Pancreas (tissue), 10 donors: ENCODE results near the gene LCN10. TPM values are rescaled to one million over a fixed set of nuclear protein-coding genes. Genes with fewer than 3 reads are reported as not detected.
"Not testable (repeated sequence)": the region's sequence is repeated elsewhere in the genome, so short reads cannot be mapped to it uniquely, and the experiment has no call there.

ENCODE experiments used
- ATAC-seq, 4 donors: fragments of 200-7000 bp; cut with Tn5 transposase; one replicate each; pipeline versions ENCODE4 v1.8.0 to v1.9.1; 2020; ENCODE audit warnings: mild to moderate bottlenecking in 4 of 4, moderate library complexity in 4 of 4
- DNase-seq, 6 donors: peaks; one replicate each; pipeline ENCODE4 v3.0.0-alpha.2; 2020
- FAIRE-seq: peaks from 2 replicates; lab custom pipeline; 2012; peaks lifted over from hg19 to GRCh38; lab: Jason Lieb, UNC
- H3K27ac ChIP-seq, 4 donors: fragments of 200-600 bp; sonication (generic); 1 replicate in 3 of 4; 2 replicates in 1 of 4; pipeline versions ENCODE4 v1.5.0 to v1.8.0; 2020
- H3K27me3 ChIP-seq, 4 donors: fragments of 200-600 bp; one replicate each; pipeline ENCODE4 v1.8.0; 2021
- H3K36me3 ChIP-seq, 3 donors: fragments of 200-600 bp; sonication (generic) in 1 of 3; one replicate each; pipeline versions ENCODE4 v1.5.0 to v1.8.0; 2020 to 2021
- H3K4me1 ChIP-seq, 3 donors: fragments of 200-600 bp; one replicate each; pipeline ENCODE4 v1.8.0; 2021
- H3K4me3 ChIP-seq, 4 donors: fragments of 200-600 bp; sonication (generic) in 2 of 4; one replicate each; pipeline versions ENCODE4 v1.5.0 to v1.8.0; 2020 to 2021
- H3K9me3 ChIP-seq, 4 donors: fragments of 200-600 bp; one replicate each; pipeline ENCODE4 v1.8.0; 2021
- WGBS, 2 donors: extraction: QIAGEN DNeasy Blood & Tissue Kit; methylation state at CpG; one replicate each; pipeline ENCODE4 v1.1.7; 2013; 5-methylcytosine and 5-hydroxymethylcytosine counted together
- intact Hi-C, 3 donors: fragments of 100-400 bp; cut with DNase I; formaldehyde crosslinking; loops; one replicate each; pipeline versions ENCODE4 v1.11.1 to v1.14.2; 2022
- polyA plus RNA-seq, 2 donors: library from polyadenylated mRNA; stranded (reverse); fragments of 200-250 nt; gene quantifications; one replicate each; pipeline ENCODE4 v1.2.3, GENCODE V29; 2013
- total RNA-seq, 6 donors: library from RNA; stranded (reverse); fragmentation: NEBNext Ultra II Directional in 4 of 6; extraction: Animal tissue kit (Norgen Biotek cat#: 25700) in 4 of 6; gene quantifications; one replicate each; pipeline versions ENCODE4 v1.2.1 to v1.2.4, GENCODE V29; 2021 to 2023
- TF ChIP-seq, protein P1 (sequence below), 4 donors: fragments of 200-600 bp; sonication (generic) in 3 of 4; IDR thresholded peaks; one replicate each; pipeline versions ENCODE4 v1.5.0 to v1.8.0; 2021; ENCODE audit warnings: antibody characterized with exemption in 4 of 4
- donor health status: healthy with polysubstance abuse.
- donor health status: DM: no; HTN: no; CAD: no; lungs with moderate emphysema.
- donor health status: DM: no; HTN: no; CAD: no.
- donor health status: control.
- donor health status: control.
- donor health status: Bipolar disorder and iron deficiency.
- donor health status: DM: yes; HTN: yes; CAD: no.
- donor health status: DM: no; HTN: no; CAD: no.
- donor health status: DM: no; HTN: no; CAD: no.
- donor health status: DM: yes; HTN: yes; CAD: no.

The LCN10 gene
- total and polyA plus RNA-seq, 8 donors, result 0.16 to 54.0 (median 1.6) TPM

DNA sequence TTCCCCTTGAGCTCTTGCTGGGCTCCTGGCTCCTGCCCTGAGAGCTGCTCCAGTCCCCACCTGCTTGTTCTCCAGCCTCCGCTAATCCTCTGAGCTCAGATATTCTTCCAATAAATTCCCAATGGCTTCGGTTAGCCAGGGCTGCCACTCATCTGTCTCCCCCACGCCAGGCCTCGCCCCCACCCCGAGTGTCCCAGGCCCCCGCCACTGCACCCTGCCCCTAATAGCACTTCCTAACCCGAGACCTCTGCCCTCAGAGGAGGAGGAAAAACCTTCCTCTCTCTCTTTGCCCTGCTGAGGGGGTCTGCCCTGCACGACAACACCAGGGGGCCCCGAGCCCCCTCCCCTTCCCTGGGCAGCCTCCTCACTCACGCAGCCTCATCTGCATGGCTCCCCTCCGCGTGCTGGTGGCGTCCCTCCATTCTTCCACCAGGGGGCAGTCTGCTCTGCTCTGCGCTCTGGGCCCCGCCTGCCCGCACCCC lies 27.0 kb upstream of the LCN10 start:
- DNase-seq (peak in 2 of 6 donors; percentile 51 to 80), ATAC-seq (peak in 3 of 4 donors; percentile 72 to 92 (median 91))

DNA sequence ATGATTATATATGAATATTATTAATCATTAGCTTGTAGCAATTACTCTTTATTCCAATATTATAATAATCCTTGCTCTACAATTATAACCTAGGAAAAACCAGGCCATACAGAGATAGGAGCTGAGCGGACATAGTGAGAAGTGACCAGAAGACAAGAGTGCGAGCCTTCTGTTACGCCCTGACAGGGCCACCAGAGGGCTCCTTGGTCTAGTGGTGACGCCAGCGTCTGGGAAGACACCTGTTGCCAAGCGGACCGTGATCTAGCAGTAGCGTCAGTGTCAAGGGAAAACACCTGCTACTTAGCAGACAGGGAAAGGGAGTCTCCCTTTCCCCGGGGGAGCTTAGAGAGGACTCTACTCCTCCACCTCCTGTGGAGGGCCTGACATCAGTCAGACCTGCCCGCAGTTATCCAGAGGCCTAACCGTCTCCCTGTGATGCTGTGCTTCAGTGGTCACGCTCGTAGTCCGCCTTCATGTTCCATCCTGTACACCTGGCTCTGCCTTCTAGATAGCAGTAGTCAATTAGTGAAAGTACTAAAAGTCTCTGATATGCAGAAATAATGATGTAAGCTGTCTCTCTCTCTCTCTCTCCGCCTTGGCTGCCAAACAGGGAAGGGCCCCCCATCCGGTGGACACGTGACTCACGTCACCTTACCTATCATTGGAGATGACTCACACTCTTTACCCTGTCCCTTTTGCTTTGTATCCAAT lies 23.8 kb upstream of the LCN10 start:
- intact Hi-C loops, H3K4me3 ChIP-seq, H3K27ac ChIP-seq, H3K4me1 ChIP-seq, H3K9me3 ChIP-seq, FAIRE-seq, H3K36me3 ChIP-seq, H3K27me3 ChIP-seq: not testable (repeated sequence)
- ATAC-seq (peak in 1 of 4 donors; percentile 34), DNase-seq (peak in 4 of 6 donors; percentile 52 to 85 (median 58))
- TF ChIP-seq, protein P1, sequence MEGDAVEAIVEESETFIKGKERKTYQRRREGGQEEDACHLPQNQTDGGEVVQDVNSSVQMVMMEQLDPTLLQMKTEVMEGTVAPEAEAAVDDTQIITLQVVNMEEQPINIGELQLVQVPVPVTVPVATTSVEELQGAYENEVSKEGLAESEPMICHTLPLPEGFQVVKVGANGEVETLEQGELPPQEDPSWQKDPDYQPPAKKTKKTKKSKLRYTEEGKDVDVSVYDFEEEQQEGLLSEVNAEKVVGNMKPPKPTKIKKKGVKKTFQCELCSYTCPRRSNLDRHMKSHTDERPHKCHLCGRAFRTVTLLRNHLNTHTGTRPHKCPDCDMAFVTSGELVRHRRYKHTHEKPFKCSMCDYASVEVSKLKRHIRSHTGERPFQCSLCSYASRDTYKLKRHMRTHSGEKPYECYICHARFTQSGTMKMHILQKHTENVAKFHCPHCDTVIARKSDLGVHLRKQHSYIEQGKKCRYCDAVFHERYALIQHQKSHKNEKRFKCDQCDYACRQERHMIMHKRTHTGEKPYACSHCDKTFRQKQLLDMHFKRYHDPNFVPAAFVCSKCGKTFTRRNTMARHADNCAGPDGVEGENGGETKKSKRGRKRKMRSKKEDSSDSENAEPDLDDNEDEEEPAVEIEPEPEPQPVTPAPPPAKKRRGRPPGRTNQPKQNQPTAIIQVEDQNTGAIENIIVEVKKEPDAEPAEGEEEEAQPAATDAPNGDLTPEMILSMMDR (IDR thresholded peaks at IDR 0.05), result peak in 3 of 4 donors; percentile 7 to 42 (median 38)
- 32 to 56% methylated on average over 12 to 18 of the region's 18 CpGs for WGBS, 2 donors

More for the DNA sequence above, 27.0 kb upstream of the LCN10 start:
- WGBS, 2 donors, result 3 to 5% methylated on average over 9 to 16 of the region's 16 CpGs
- Histone ChIP-seq H3K36me3 (no peaks in the 10 kb centered on the region), H3K27me3 (no peaks in the 10 kb centered on the region), H3K4me1 (no peaks in the 10 kb centered on the region), H3K27ac (no peak overlapping the region), H3K9me3 (no peaks in the 10 kb centered on the region), H3K4me3 (no peak overlapping the region)
- TF ChIP-seq, protein P1 (IDR thresholded peaks at IDR 0.05), result peak; percentile 17 to 37 (median 28)
- FAIRE-seq, result no peak
- intact Hi-C loops, result loop anchor here in 1 of 3 donors (5.0 kb wide), 1 partner anchor 263 kb away; the partner anchor contains the start of gene FUT7

DNA sequence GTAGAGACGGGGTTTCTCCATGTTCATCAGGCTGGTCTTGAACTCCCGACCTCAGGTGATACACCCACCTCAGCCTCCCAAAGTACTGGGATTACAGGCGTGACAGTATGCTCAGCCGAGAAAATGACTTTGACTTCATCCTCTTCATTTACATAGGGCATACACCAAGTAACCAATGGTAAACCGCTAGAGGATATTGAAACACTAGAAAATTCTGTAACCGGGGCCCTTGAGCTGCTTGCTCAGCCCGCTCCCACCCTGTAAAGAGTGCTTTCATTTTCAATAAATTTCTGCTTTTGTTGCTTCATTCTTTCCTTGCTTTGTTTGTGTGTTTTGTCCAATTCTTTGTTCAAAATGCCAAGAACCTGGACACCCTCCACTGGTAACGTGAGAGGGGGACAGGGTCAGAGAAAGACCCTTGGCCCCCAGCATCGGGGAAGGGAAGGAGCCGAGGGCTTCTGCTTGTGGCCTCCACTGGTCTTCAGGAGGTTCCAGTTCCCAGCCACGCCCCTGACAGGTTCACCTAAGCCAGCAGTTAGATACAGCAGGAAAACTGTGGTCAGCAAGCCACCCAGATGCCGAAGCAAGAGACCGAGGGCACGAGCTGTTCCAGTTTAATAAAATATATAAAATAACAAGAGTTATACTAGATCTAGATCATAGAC lies 23.1 kb upstream of the LCN10 start:
- H3K9me3 ChIP-seq, H3K36me3 ChIP-seq, ATAC-seq, FAIRE-seq, H3K4me1 ChIP-seq, H3K27ac ChIP-seq, H3K27me3 ChIP-seq, intact Hi-C loops, H3K4me3 ChIP-seq: not testable (repeated sequence)
- DNase-seq, result peak in 1 of 6 donors; percentile 46
- WGBS, 2 donors, result 72 to 81% methylated on average over 14 of the region's 14 CpGs

DNA sequence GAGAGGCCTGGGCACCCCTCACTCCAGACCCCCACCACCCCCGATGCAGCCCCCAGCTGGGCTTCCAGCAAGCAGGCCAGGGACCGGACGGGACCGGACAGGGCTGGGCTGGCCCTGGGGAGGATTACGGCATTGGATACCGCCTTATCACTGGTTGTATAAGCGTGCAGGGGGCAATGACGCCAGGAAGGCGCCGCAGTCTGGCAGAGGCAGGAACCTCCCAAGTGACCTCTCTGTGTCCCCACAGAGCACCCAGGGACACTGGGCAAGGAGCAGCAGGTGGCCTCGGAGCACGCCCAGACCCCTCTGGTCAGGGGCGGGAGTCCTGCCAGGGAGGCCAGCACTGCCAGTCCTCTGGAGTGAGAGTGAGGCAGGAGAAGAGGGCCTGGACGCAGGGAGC lies 22.3 kb upstream of the LCN10 start:
- FAIRE-seq, result no peak
- TF ChIP-seq, protein P1 (IDR thresholded peaks at IDR 0.05), result no peak
- Histone ChIP-seq H3K27ac (no peak overlapping the region), H3K36me3 (no peaks in the 10 kb centered on the region), H3K4me1 (no peaks in the 10 kb centered on the region), H3K27me3 (no peaks in the 10 kb centered on the region), H3K4me3 (no peak overlapping the region), H3K9me3 (no peaks in the 10 kb centered on the region)
- DNase-seq, result peak in 1 of 6 donors; percentile 48
- no peak for ATAC-seq
- intact Hi-C loops, result no loop called here
- 85 to 92% methylated on average over 14 of the region's 14 CpGs for WGBS, 2 donors

DNA sequence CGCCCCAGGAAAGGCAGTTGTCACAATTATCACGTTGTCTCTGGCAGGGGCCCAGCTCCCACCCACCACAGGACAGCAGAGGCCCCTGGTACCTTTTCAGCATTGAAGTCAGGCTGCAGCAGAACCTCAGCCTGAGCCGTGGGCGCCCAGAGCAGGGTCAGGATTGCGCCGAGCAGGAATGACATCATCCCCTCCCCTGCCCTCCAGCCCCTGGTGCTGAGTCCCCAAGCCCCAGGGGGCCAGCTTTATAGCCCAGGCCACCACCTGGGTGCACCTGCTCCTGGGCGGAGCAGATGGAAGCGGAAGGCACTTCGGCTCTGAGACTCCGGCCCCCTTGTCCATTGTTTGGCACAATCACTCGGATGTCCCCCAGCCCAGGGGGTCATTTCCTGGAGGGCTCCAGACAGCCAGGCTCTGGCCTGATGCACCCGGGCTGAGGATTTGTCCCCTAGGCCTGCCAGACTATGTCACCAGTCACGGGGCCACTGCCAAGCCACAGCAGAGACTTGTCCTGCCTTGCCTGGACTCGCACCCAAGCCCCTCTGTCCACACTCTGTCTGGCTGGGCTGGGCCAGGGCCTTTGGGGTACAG lies 21.7 kb upstream of the LCN10 start, which contains the start of gene LCN15:
Gene LCN15 (minus strand): TSS at position 218 of the 591 bp plus-strand sequence. CDS start 30 bp downstream, at position 188.
- no peaks in the 10 kb centered on the region for H3K27me3 ChIP-seq
- no peaks in the 10 kb centered on the region for H3K4me1 ChIP-seq
- intact Hi-C loops, result no loop called here
- 75 to 79% methylated on average over 14 of the region's 14 CpGs for WGBS, 2 donors
- FAIRE-seq, result no peak
- no peaks in the 10 kb centered on the region for H3K9me3 ChIP-seq
- no peak within 1 kb of the TSS for H3K4me3 ChIP-seq
- TF ChIP-seq, protein P1 (IDR thresholded peaks at IDR 0.05), result no peak
- no peak for ATAC-seq
- no peaks in the 10 kb centered on the region for H3K36me3 ChIP-seq
- no peak within 1 kb of the TSS for H3K27ac ChIP-seq
- peak in 1 of 6 donors; percentile 48 for DNase-seq
